Smooth muscle cell (in vitro differentiated cells): ENCODE data around the gene TEX19. TPM values are rescaled to one million over a fixed set of nuclear protein-coding genes. Genes with fewer than 3 reads are reported as not detected.

Source experiments
- DNase-seq: peaks from one replicate; lab custom pipeline; 2025; ENCODE audit not compliant: unreplicated experiment; lab: John Stamatoyannopoulos, UW
- H2AFZ ChIP-seq: fragments of 200-600 bp; sonication (generic); 2 replicates; pipeline ENCODE4 v1.6.0; 2016; ENCODE audit warnings: antibody characterized with exemption, low read depth, mild to moderate bottlenecking
- H3F3A ChIP-seq: fragments of 200-600 bp; sonication (generic); 2 replicates; pipeline ENCODE4 v1.6.0; 2017; ENCODE audit warnings: antibody characterized with exemption, low read depth
- H3K27ac ChIP-seq: fragments of 200-600 bp; sonication (generic); 2 replicates; pipeline ENCODE4 v1.5.1; 2016; ENCODE audit warnings: low read depth, mild to moderate bottlenecking
- H3K27me3 ChIP-seq: fragments of 200-600 bp; sonication (generic); 2 replicates; pipeline ENCODE4 v1.6.1; 2016; ENCODE audit warnings: low read depth, mild to moderate bottlenecking
- H3K36me3 ChIP-seq: fragments of 200-600 bp; sonication (generic); 2 replicates; pipeline ENCODE4 v1.5.1; 2016; ENCODE audit warnings: low read depth
- H3K4me1 ChIP-seq: fragments of 200-600 bp; sonication (generic); 2 replicates; pipeline ENCODE4 v1.5.1; 2016; ENCODE audit warnings: low read depth
- H3K4me2 ChIP-seq: fragments of 200-600 bp; sonication (generic); 2 replicates; pipeline ENCODE4 v1.6.0; 2016; ENCODE audit warnings: mild to moderate bottlenecking
- H3K4me3 ChIP-seq: fragments of 200-600 bp; sonication (generic); 2 replicates; pipeline ENCODE4 v1.5.1; 2016; ENCODE audit warnings: mild to moderate bottlenecking
- H3K79me2 ChIP-seq: fragments of 200-600 bp; sonication (generic); 2 replicates; pipeline ENCODE4 v1.6.0; 2016; ENCODE audit warnings: low read depth, mild to moderate bottlenecking
- H3K9ac ChIP-seq: fragments of 200-600 bp; sonication (generic); 2 replicates; pipeline ENCODE4 v1.6.0; 2016; ENCODE audit warnings: low read depth
- H3K9me3 ChIP-seq: fragments of 200-600 bp; sonication (generic); replicated peaks from 2 replicates; pipeline ENCODE4 v1.5.1; 2016; ENCODE audit warnings: low read depth
- H4K20me1 ChIP-seq: fragments of 200-600 bp; sonication (generic); 2 replicates; pipeline ENCODE4 v1.6.0; 2016; ENCODE audit warnings: low read depth
- CTCF ChIP-seq: fragments of 200-600 bp; sonication (generic); IDR thresholded peaks from 2 replicates; pipeline ENCODE4 v1.5.1; 2017; ENCODE audit warnings: borderline replicate concordance, mild to moderate bottlenecking, antibody characterized with exemption; ENCODE audit not compliant: insufficient read depth, poor library complexity, severe bottlenecking
- WGBS: methylation state at CpG from one replicate; pipeline ENCODE4 v1.1.7; 2016; ENCODE audit warnings: low lambda C conversion rate; 5-methylcytosine and 5-hydroxymethylcytosine counted together
- polyA plus RNA-seq: library from polyadenylated mRNA; unstranded; fragments of >200 nt; fragmentation: Nextera tagmentation; extraction: Ambion mirVana; gene quantifications from 2 replicates; pipeline ENCODE4 v1.2.1, GENCODE V29; 2016
- total RNA-seq: library from RNA; depleted of rRNA; stranded (reverse); fragments of >200 nt; gene quantifications from 2 replicates; pipeline ENCODE4 v1.2.3, GENCODE V29; 2014

The TEX19 gene
- total and polyA plus RNA-seq, 2 experiments from 2014 or later, result not detected

- DNase-seq, result no peak
- H3F3A ChIP-seq, result no peaks in the 10 kb centered on the region
- no peaks in the 10 kb centered on the region for H4K20me1 ChIP-seq
Observed at GRCh38 chr17:82361885-82362633, 3.0 kb downstream of the TEX19 start.

GRCh38 chr17:82365606-82366295 lies 6.7 kb downstream of the TEX19 start:
- Histone ChIP-seq H3K36me3 (no peaks in the 10 kb centered on the region), H3K4me1 (no peaks in the 10 kb centered on the region), H3K4me3 (no peak overlapping the region), H4K20me1 (no peaks in the 10 kb centered on the region), H3K9ac (no peak overlapping the region), H3F3A (no peaks in the 10 kb centered on the region), H3K27ac (no peak overlapping the region), H3K27me3 (peaks cover 15% of the 10 kb centered on the region), H3K9me3 (no peaks in the 10 kb centered on the region), H2AFZ (no peak overlapping the region), H3K79me2 (no peaks in the 10 kb centered on the region), H3K4me2 (no peak overlapping the region)
- no peak for TF ChIP-seq CTCF
- 61% methylated on average over 6 of the region's 6 CpGs for WGBS
- no peak for DNase-seq

More at GRCh38 chr17:82361885-82362633, 3.0 kb downstream of the TEX19 start:
- Histone ChIP-seq H3K27ac (no peak overlapping the region), H2AFZ (no peak overlapping the region), H3K4me3 (no peak overlapping the region), H3K27me3 (no peaks in the 10 kb centered on the region), H3K79me2 (no peaks in the 10 kb centered on the region), H3K36me3 (no peaks in the 10 kb centered on the region), H3K9me3 (no peaks in the 10 kb centered on the region), H3K4me2 (no peak overlapping the region), H3K4me1 (no peaks in the 10 kb centered on the region), H3K9ac (no peak overlapping the region)
- WGBS, result 92% methylated on average over 6 of the region's 6 CpGs
- no peak for TF ChIP-seq CTCF

- H2AFZ ChIP-seq, result no peak overlapping the region
- no peak overlapping the region for H3K9ac ChIP-seq
- no peaks in the 10 kb centered on the region for H3K79me2 ChIP-seq
- H3F3A ChIP-seq, result no peaks in the 10 kb centered on the region
- no peak for DNase-seq
- H3K36me3 ChIP-seq, result no peaks in the 10 kb centered on the region
- H3K4me2 ChIP-seq, result no peak overlapping the region
- peaks cover 25% of the 10 kb centered on the region for H3K27me3 ChIP-seq
- H3K4me1 ChIP-seq, result no peaks in the 10 kb centered on the region
- no peak for TF ChIP-seq CTCF
- 87% methylated on average over 7 of the region's 7 CpGs for WGBS
- H3K9me3 ChIP-seq, result no peaks in the 10 kb centered on the region
- H3K4me3 ChIP-seq, result no peak overlapping the region
- no peaks in the 10 kb centered on the region for H4K20me1 ChIP-seq
- H3K27ac ChIP-seq, result no peak overlapping the region
Observed at GRCh38 chr17:82366749-82367148, 7.7 kb downstream of the TEX19 start.
